BJ (cell line): ENCODE data around the gene TEX28. TPM values are rescaled to one million over a fixed set of nuclear protein-coding genes. Genes with fewer than 3 reads are reported as not detected.

Experiments used
- CTCF ChIA-PET: fragments of 350-600 bp; formaldehyde crosslinking; extraction: SDS; loops from one replicate; lab custom pipeline; 2021; ENCODE audit warnings: antibody characterized with exemption, inconsistent platforms; lab: Yijun Ruan, JAX
- POLR2A ChIA-PET: fragments of 300-600 bp; sonication (Branson Sonifier 250); formaldehyde crosslinking; extraction: SDS; loops from one replicate; lab custom pipeline; 2021; ENCODE audit warnings: antibody characterized with exemption; lab: Charles Lee
- DNase-seq: peaks from one replicate; pipeline ENCODE4 v3.0.0-alpha.2; 2011; ENCODE audit warnings: low read depth
- H3K27me3 ChIP-seq: 2 replicates; pipeline ENCODE4 v1.6.0; 2011; ENCODE audit warnings: low read length; ENCODE audit not compliant: control insufficient read depth, insufficient read depth
- H3K36me3 ChIP-seq: 2 replicates; pipeline ENCODE4 v1.5.1; 2011; ENCODE audit warnings: low read length; ENCODE audit not compliant: control insufficient read depth, insufficient read depth
- H3K4me3 ChIP-seq: 2 replicates; pipeline ENCODE4 v1.5.1; 2011; ENCODE audit warnings: low read depth, mild to moderate bottlenecking, control low read depth, low read length
- polyA plus RNA-seq: library from polyadenylated mRNA; depleted of rRNA; stranded (reverse); fragments of >200 nt; gene quantifications from 2 replicates; pipeline ENCODE4 v1.2.3, GENCODE V29; 2011
- TF ChIP-seq, protein P1 (sequence below): IDR thresholded peaks from 2 replicates; pipeline ENCODE4 v1.5.1; 2011; ENCODE audit warnings: low read depth, mild to moderate bottlenecking, control low read depth, inconsistent platforms, low read length, moderate library complexity; ENCODE audit not compliant: insufficient read depth

The TEX28 gene
- polyA plus RNA-seq, 1 experiment = not detected

DNA sequence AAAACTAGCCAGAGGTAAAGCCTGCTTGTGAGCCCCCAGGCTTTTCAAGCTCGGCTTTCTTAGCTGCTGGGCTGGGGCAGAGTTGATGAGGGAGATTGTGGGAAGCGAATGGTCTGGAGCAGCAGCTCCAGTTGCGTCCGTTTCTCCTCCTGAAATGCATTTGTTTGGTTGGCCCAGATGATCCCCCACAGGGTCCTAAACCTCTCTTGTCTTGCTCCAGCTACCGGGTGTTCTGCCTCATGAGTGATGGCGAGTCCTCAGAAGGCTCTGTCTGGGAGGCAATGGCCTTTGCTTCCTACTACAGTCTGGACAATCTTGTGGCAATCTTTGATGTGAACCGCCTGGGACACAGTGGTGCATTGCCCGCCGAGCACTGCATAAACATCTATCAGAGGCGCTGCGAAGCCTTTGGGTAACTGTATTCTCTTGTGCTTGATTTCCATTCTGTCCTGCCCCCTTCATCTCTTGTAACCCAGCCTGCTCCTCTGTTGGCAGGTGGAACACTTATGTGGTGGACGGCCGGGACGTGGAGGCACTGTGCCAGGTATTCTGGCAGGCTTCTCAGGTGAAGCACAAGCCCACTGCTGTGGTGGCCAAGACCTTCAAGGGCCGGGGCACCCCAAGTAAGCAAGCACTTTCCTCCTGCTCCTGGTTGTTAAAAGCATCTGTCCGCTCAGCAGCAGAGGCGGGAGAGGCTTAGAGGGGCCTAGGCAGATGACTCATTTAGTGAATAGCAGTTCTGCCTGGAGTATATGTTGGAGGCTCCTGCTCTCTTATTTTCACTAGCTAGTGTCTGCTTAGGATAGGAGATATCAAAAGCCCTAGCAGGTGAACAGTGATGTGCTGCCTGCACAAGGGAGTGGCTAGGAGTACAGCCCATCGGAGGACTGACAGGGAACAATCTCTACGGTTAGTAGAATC is 16.0 kb upstream of the TEX28 start:
- TF ChIP-seq, protein P1, sequence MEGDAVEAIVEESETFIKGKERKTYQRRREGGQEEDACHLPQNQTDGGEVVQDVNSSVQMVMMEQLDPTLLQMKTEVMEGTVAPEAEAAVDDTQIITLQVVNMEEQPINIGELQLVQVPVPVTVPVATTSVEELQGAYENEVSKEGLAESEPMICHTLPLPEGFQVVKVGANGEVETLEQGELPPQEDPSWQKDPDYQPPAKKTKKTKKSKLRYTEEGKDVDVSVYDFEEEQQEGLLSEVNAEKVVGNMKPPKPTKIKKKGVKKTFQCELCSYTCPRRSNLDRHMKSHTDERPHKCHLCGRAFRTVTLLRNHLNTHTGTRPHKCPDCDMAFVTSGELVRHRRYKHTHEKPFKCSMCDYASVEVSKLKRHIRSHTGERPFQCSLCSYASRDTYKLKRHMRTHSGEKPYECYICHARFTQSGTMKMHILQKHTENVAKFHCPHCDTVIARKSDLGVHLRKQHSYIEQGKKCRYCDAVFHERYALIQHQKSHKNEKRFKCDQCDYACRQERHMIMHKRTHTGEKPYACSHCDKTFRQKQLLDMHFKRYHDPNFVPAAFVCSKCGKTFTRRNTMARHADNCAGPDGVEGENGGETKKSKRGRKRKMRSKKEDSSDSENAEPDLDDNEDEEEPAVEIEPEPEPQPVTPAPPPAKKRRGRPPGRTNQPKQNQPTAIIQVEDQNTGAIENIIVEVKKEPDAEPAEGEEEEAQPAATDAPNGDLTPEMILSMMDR = no peak
- DNase-seq = no peak
- POLR2A ChIA-PET = no interaction called here
- H3K27me3 ChIP-seq = 0 out of 2 replicates have a peak, but pooled peaks cover 1% of the 10 kb centered on the region
- CTCF ChIA-PET = no interaction called here
- no peaks in the 10 kb centered on the region for H3K36me3 ChIP-seq
- H3K4me3 ChIP-seq = no peak overlapping the region

DNA sequence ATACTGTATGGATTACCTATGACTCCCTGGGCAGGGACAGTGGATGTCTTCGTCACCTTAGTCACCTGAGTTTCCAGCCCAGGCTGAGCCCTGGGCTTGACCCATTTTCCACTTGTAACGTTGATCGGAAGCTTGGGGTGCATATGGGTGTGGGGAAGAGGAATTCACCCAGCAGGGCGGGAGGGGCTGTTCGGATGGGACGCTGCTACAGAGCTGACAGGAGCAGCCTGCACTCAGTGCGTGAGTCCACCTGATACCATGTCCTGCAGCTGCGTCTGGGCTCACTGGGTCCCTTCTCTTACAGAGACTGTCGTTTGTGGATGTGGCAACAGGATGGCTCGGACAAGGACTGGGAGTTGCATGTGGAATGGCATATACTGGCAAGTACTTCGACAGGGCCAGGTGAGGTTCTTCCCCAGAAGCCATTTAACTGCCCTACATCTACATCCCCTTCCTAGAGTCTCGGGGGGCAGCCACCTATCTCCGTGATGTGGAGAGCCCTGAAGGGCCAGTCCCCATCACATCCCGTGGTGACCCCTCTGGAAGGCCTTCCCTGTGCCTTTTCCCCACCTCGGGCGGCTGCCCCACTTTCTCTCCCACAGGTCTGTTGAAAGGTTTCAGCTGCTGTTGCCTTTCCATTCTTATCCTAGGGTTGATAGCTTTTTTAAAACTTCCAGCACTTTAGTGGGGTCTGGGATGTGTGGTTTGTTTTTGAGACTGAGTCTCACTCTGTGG is 14.3 kb upstream of the TEX28 start:
- no peak overlapping the region for H3K4me3 ChIP-seq
- 0 out of 2 replicates have a peak, but pooled peaks cover 1% of the 10 kb centered on the region for H3K27me3 ChIP-seq
- no peak for DNase-seq
- TF ChIP-seq, protein P1 = no peak
- CTCF ChIA-PET = interaction anchor here (1.2 kb wide), 2 partner anchors 18 to 171 kb away, joined by 3 to 4 read pairs; no protein-coding TSS in a partner anchor
- POLR2A ChIA-PET = no interaction called here
- no peaks in the 10 kb centered on the region for H3K36me3 ChIP-seq

DNA sequence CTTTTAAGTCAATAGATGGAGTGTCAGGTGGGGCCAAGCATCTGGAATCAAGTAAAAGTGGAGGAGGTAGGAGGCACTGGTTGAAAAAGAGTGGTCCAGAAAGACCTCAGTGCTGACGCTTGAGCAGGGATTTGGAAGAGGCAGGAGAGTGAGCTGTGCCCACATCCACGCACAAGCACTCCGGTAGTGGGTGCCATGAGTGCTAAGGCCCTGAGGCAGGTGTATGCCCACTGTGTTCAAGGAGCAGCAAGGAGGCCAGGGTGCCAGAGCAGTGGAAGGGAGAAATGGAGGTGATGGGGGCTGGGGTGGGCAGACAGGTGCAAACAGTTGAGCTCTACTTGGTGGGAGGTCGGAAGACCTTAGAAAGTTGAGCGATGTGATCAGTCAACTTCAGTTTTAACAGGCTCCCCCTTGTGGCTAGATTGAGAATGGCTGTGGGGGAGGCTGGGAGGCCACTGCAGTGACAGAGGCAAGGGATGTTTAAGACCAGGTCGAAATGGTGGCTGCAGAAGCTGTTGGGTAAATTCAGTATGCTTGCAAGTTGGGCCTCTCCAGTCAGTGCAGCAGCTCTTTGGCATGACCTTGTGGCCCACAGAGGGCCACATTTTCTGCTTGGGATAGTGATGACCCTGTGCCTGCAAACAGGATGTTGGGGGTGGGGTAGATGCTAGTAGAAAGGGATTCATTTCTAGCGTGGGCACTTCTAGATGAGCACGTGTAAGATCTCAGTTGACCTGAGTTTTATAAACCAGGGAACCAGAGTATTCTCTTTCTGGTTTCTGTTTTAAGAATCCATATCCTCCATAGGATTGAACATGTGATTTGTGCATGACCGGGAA is 13.4 kb upstream of the TEX28 start:
- CTCF ChIA-PET = interaction anchor here (0.7 to 1.2 kb wide), 4 partner anchors 10 to 170 kb away, joined by 3 to 4 read pairs (median 4); no protein-coding TSS in a partner anchor
- H3K4me3 ChIP-seq = no peak overlapping the region
- POLR2A ChIA-PET = no interaction called here
- no peaks in the 10 kb centered on the region for H3K36me3 ChIP-seq
- 0 out of 2 replicates have a peak, but pooled peaks cover 1% of the 10 kb centered on the region for H3K27me3 ChIP-seq
- TF ChIP-seq, protein P1 = peak; percentile 67
- DNase-seq = no peak

DNA sequence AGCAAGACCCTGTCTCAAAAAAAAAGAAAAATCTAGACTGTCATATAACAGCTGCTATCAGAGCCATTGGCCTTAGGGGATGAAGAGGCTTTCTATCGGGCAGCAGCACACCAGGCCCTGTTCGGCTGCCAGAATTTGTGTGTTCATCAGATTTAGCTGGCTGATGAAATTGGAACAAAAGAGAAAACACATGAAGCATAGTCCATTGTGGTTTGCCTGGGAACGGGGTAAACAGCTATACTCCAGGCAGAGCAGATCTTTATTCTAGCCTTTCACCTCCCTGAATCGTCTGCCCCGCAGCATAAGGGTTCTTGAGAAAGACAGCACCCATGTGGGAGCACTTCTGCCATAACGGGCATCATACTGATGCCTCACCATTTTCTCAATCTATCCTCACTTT is 12.3 kb upstream of the TEX28 start:
- DNase-seq = no peak
- TF ChIP-seq, protein P1 = no peak
- Histone ChIP-seq H3K4me3 (no peak overlapping the region), H3K27me3 (0 out of 2 replicates have a peak, but pooled peaks cover 1% of the 10 kb centered on the region), H3K36me3 (no peaks in the 10 kb centered on the region)
- ChIA-PET CTCF (interaction anchor here (0.9 kb wide), 2 partner anchors 8 to 293 kb away, joined by 3 read pairs; no protein-coding TSS in a partner anchor), POLR2A (no interaction called here)
